Endodermal cell (in vitro differentiated cells): Measurements from ENCODE around the gene CAPN2. TPM values are rescaled to one million over a fixed set of nuclear protein-coding genes. Genes with fewer than 3 reads are reported as not detected.

Source experiments
- DNase-seq: peaks from one replicate; pipeline ENCODE4 v3.0.0-alpha.2; 2017
- H3K27ac ChIP-seq: 2 replicates; pipeline ENCODE4 v1.5.1; 2013; ENCODE audit warnings: mild to moderate bottlenecking, low read depth, low read length, moderate library complexity
- H3K27me3 ChIP-seq: 2 replicates; pipeline ENCODE4 v1.6.1; 2013; ENCODE audit warnings: mild to moderate bottlenecking, low read length, moderate library complexity; ENCODE audit not compliant: insufficient read depth, control insufficient read depth, poor library complexity, severe bottlenecking
- H3K36me3 ChIP-seq: 2 replicates; pipeline ENCODE4 v1.7.0; 2013; ENCODE audit warnings: mild to moderate bottlenecking, low read length, moderate library complexity; ENCODE audit not compliant: control insufficient read depth, insufficient read depth
- H3K4me1 ChIP-seq: one replicate; pipeline ENCODE4 v1.7.0; 2013; ENCODE audit warnings: low read length; ENCODE audit not compliant: control insufficient read depth, insufficient read depth
- H3K4me3 ChIP-seq: 2 replicates; pipeline ENCODE4 v1.5.1; 2013; ENCODE audit warnings: mild to moderate bottlenecking, low read length, moderate library complexity
- H3K9ac ChIP-seq: 2 replicates; pipeline ENCODE4 v1.6.1; 2013; ENCODE audit warnings: mild to moderate bottlenecking, low read length, moderate library complexity; ENCODE audit not compliant: poor library complexity, severe bottlenecking; ENCODE audit errors: extremely low read depth
- H3K9me3 ChIP-seq: 2 replicates; pipeline ENCODE4 v1.6.1; 2013; ENCODE audit warnings: mild to moderate bottlenecking, low read length, moderate library complexity; ENCODE audit not compliant: control insufficient read depth
- H3K27ac Mint-ChIP-seq: 2 replicates; pipeline ENCODE4 v1.8.0; 2020; ENCODE audit warnings: mixed read lengths
- H3K27me3 Mint-ChIP-seq: 2 replicates; pipeline ENCODE4 v1.8.0; 2021; ENCODE audit warnings: mild to moderate bottlenecking, mixed read lengths; ENCODE audit not compliant: insufficient read depth
- H3K36me3 Mint-ChIP-seq: 2 replicates; pipeline ENCODE4 v1.8.0; 2020; ENCODE audit warnings: low read depth, mixed read lengths
- H3K4me1 Mint-ChIP-seq: 2 replicates; pipeline ENCODE4 v1.8.0; 2020; ENCODE audit warnings: mixed read lengths
- H3K4me3 Mint-ChIP-seq: 2 replicates; pipeline ENCODE4 v1.8.0; 2020; ENCODE audit warnings: mild to moderate bottlenecking, moderate library complexity, mixed read lengths
- H3K9me3 Mint-ChIP-seq: 2 replicates; pipeline ENCODE4 v1.8.0; 2020; ENCODE audit warnings: mild to moderate bottlenecking, mixed read lengths
- CTCF ChIP-seq: fragments of 200-600 bp; sonication (generic); conservative IDR thresholded peaks from 2 replicates; pipeline ENCODE4 v1.5.0; 2021; ENCODE audit warnings: antibody characterized with exemption, mild to moderate bottlenecking
- WGBS, 2 experiments: methylation state at CpG; one replicate each; pipeline versions ENCODE4 v1.1.5 to v1.1.7; 2013; ENCODE audit warnings: missing lambda C conversion rate in 2 of 2, mixed read lengths in 1 of 2; ENCODE audit not compliant: insufficient coverage in 1 of 2, insufficient read length in 1 of 2; 5-methylcytosine and 5-hydroxymethylcytosine counted together
- total RNA-seq, 2 donors: library from RNA; stranded (reverse); fragmentation: NEBNext Ultra II Directional in 1 of 2; extraction: Animal tissue kit (Norgen Biotek cat#: 25700) in 1 of 2; gene quantifications; 2 replicates in 1 of 2; 3 replicates in 1 of 2; pipeline ENCODE4 v1.2.1, GENCODE V29; 2021

Gene CAPN2
- total RNA-seq, 2 donors from 2014 or later = 49.2 to 49.7 TPM

- Mint-ChIP-seq H3K9me3 (no peaks in the 10 kb centered on the region), H3K4me3 (no peak overlapping the region), H3K36me3 (peaks cover 20% of the 10 kb centered on the region), H3K27me3 (peaks cover 8% of the 10 kb centered on the region), H3K27ac (no peak overlapping the region), H3K4me1 (peaks cover 16% of the 10 kb centered on the region)
- WGBS, 2 experiments = 89 to 94% methylated on average over 4 to 6 of the region's 6 CpGs
- H3K4me1 ChIP-seq = peaks cover 7% of the 10 kb centered on the region
- no peak overlapping the region for H3K9ac ChIP-seq
- H3K27ac ChIP-seq = no peak overlapping the region
- H3K27me3 ChIP-seq = no peaks in the 10 kb centered on the region
- peak; percentile 72 for DNase-seq
- H3K9me3 ChIP-seq = no peaks in the 10 kb centered on the region
- no peak for TF ChIP-seq CTCF
- H3K36me3 ChIP-seq = peaks cover 33% of the 10 kb centered on the region
- H3K4me3 ChIP-seq = no peak overlapping the region
Measured at GRCh38 chr1:223741861-223742260, 29.5 kb downstream of the CAPN2 start.

GRCh38 chr1:223742856-223743517 lies 30.6 kb downstream of the CAPN2 start:
- Histone ChIP-seq H3K4me1 (peaks cover 3% of the 10 kb centered on the region), H3K27ac (no peak overlapping the region), H3K9me3 (no peaks in the 10 kb centered on the region), H3K27me3 (no peaks in the 10 kb centered on the region), H3K4me3 (no peak overlapping the region), H3K9ac (no peak overlapping the region), H3K36me3 (peaks cover 33% of the 10 kb centered on the region)
- H3K4me1 Mint-ChIP-seq = peaks cover 10% of the 10 kb centered on the region
- peaks cover 27% of the 10 kb centered on the region for H3K36me3 Mint-ChIP-seq
- TF ChIP-seq CTCF = no peak
- H3K27me3 Mint-ChIP-seq = peaks cover 19% of the 10 kb centered on the region
- WGBS, 2 experiments = 94 to 97% methylated on average over 5 to 9 of the region's 9 CpGs
- H3K27ac Mint-ChIP-seq = no peak overlapping the region
- DNase-seq = no peak
- H3K4me3 Mint-ChIP-seq = no peak overlapping the region
- H3K9me3 Mint-ChIP-seq = no peaks in the 10 kb centered on the region

- Histone ChIP-seq H3K36me3 (peaks cover 35% of the 10 kb centered on the region), H3K27ac (no peak overlapping the region), H3K9me3 (no peaks in the 10 kb centered on the region), H3K27me3 (peaks cover 7% of the 10 kb centered on the region), H3K9ac (no peak overlapping the region), H3K4me1 (peaks cover 6% of the 10 kb centered on the region), H3K4me3 (no peak overlapping the region)
- Mint-ChIP-seq H3K9me3 (no peaks in the 10 kb centered on the region), H3K27me3 (peaks cover 27% of the 10 kb centered on the region), H3K4me1 (peaks cover 4% of the 10 kb centered on the region), H3K4me3 (no peak overlapping the region), H3K36me3 (peaks cover 31% of the 10 kb centered on the region), H3K27ac (no peak overlapping the region)
- no peak for TF ChIP-seq CTCF
- 99 to 100% methylated on average over 3 to 4 of the region's 4 CpGs for WGBS, 2 experiments
- DNase-seq = no peak
Measured at GRCh38 chr1:223745731-223746130, 33.4 kb downstream of the CAPN2 start.
